Femur (tissue), 1 donor: Measurements from ENCODE around the gene PTX4.

ENCODE experiments used
- DNase-seq: peaks from one replicate; pipeline ENCODE4 v3.0.0-alpha.2; 2017

Gene PTX4

DNA sequence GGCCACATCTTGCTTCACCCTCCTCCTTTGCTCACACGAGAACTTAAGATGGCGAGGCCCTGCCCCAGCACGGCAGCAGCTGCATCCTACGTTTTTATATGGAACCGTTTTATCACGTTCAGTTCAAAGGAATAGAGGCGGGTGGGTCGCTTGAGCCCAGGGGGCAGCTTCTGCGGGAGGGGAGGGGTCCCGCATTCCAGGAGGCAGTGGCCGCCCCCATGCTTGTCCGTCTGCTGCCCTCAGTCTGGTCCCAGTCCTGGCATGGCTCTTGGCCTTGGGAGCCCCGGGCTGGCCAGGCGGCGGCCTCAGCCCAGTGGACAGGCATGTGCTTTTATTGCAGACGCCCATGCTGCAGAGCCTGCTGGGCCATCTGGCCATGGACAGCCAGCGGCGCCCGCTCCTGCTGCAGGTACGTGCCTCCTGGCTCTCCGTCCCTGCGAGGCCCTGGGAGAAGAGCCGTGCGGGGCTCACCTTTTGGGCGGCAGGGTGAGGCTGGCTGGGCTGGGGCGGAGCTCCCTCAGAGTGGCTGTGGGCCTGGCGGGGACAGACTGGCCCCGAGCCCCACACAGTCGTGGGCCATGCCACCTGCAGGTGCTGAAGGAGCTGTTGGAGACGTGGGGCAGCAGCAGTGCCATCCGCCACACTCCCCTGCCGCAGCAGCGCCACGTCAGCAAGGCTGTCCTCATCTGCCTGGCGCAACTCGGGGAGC is 11.2 kb upstream of the PTX4 start:
- DNase-seq = no peak

DNA sequence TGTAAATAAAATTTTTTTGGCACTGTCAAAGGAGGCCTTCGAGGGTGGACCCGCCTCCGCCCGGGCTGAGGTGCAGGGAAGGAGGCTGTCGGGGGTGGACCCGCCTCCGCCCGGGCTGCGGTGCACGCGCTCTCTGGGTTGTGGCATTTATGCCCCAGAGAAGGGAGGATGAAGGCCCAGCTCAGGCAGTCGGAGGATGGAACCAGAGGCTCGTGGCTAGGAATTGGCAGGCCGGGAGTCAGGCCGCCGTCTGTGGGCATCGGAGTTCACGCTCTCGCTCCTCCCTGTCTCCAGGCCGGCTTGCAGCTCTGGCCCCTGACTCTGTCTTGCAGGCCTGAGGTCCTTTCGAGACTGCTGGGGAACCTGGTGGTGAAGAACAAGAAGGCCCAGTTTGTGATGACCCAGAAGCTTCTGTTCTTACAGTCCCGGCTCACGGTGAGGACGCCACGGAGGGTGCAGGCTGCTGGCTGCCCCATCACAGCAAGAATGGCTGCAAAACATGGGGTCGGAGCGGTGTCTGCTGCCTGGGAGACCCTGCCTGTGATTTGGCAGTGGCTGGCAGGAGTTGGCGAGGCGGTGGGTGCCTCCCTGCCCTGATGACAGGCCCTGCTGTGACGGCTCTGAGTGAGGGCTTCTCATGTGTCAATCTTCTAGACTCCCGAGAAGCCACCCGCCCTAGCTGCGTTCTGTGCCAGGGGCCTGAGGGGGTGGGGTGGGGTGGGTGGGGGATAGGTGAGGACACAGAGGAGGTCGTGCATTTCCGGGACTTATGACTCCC is 10.3 kb upstream of the PTX4 start:
- no peak for DNase-seq

DNA sequence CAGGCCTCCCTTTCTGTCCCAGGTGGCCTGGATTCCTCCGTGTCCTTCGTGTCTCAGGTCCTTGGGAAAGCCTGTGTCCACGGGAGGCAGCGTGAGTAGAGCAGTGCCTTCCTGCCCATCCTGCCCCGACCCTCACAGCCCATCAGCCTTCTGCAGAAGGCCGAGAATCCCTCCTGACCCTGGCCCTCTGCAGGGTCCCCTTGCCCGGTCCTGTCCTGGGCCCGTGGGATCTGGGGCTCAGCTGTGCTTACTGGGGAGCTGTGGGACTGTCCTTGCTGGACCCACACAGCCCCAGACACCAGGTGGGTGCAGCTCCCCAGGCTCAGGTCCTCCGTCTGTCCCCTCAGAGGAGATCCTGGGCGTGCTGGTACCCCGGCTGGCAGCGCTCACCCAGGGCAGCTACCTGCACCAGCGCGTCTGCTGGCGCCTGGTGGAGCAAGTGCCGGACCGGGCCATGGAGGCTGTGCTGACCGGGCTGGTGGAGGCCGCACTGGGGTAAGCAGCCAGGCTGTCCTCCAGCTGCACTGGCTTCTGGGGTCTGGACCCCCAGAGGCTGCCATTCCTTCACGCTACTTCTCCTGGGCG is 8.4 kb upstream of the PTX4 start:
- peak; percentile 11 for DNase-seq

DNA sequence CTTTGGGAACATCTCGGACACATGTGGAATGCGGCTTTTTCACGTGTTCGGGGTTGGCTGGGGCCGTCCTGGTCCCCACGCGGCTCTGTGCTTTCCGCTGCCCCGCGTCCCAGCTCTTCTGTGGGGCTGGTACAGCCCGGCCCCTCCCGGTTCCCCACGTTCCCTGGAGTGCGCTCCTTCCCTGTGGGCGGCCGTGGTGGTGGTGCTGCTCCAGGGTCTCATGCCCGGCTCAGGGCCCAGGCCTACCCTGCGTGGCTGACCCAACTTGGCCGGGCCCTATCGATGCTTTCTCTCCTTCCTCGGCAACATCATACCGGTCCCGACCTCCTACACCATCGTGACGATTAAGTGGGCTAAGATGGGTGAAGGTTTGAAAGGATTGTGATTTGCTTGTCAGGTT is 7.7 kb upstream of the PTX4 start:
- no peak for DNase-seq

DNA sequence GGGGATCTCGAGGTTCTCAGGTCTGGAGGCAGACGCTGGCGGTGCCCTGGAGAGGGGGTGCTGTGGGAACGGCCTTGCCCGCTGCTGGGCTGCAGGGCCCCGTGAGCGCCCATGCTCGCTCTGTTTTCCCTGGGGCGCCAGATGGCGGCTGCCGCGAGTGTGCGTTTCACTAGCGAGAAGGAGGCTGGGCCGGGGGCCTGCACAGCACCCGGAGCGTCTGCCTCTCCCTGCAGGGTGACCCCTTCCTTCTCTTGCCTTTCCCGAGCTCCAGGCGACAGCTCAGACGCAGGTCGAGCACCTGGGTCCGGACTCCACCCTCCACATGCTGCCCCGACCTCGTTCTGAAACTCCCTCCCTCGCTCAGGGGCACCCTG is 7.1 kb upstream of the PTX4 start:
- no peak for DNase-seq

DNA sequence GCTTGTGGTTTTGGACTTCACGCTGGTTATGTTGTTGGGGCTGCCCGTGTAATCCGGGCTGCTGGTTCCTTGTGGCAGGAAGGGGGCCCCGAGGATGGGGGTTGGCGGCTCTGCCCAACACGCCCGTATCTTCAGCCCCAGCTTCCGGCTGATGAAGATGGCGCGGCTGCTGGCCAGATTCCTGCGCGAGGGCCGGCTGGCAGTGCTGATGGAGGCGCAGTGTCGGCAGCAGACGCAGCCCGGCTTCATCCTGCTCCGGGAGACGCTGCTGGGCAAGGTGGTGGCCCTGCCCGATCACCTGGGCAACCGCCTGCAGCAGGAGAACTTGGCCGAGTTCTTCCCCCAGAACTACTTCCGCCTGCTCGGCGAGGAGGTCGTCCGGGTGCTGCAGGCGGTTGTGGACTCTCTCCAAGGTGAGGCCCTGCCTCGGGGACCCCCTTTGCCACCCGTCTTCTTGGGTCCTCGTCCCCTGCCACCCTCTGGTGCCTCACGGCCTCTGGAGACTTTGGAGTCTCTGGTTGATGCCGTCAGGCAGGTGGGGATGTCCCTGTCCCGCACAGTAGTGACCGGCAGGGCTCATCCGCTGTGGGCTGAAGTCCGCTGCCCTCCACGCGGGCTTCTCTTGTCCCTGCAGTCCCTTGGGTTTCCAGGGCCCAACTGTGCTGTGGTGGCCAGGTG is 6.6 kb upstream of the PTX4 start:
- DNase-seq = no peak

DNA sequence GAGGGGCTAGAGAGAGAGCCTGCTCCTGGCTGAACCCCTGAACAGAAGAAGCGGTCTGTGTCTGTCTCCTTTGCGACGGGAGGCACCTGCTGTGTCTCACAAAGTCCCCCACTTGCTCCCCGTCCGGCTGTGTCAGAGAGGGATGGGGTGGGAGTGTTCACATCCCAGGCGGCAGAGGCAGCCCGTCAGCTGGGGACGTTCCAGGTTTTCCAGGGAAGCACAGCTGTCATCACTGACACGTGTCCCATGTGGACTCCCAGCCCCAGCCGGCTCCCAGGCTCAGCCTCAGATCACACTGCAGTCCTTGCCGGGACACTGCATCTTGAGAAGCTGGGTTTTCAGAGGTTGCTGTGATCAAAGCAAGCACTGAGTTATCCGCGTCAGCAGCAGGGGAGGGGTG is 6.0 kb upstream of the PTX4 start:
- DNase-seq = peak; percentile 74

DNA sequence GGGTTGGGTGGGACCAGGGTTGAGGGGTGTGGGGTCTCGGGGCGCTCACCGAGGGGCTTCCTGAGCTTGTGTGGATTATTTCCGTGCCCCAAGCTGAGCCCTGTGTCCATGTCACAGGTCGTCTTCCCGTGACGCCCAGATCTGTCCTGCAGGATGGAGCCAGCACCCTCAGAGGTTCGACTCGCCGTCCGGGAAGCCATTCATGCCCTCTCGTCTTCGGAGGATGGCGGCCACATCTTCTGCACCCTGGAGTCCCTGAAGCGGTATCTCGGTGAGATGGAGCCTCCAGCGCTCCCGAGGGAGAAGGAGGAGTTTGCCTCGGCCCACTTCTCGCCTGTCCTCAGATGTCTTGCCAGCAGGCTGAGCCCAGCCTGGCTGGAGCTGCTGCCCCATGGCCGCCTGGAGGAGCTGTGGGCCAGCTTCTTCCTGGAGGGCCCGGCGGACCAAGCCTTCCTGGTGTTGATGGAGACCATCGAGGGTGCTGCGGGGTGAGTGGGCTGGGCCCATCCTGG is 5.4 kb upstream of the PTX4 start:
- DNase-seq = peak; percentile 54

DNA sequence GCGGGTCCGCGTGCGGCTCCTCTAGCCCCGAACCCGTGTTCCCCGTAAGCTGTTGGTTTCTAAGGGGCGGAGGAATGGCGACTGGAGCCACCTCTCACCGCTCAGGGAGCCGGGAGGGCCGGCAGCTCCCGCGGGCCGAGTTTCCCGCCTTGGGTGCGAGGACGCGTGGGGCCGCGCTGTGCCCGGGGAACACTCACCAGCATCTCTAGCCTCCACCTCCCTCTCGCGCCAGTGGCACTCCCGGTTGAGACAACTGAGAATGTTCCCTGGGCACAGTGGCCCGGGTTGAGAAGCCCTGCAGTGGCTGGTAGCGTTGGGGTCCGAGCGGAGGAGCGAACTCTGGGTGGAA is 5.0 kb upstream of the PTX4 start:
- DNase-seq = no peak

DNA sequence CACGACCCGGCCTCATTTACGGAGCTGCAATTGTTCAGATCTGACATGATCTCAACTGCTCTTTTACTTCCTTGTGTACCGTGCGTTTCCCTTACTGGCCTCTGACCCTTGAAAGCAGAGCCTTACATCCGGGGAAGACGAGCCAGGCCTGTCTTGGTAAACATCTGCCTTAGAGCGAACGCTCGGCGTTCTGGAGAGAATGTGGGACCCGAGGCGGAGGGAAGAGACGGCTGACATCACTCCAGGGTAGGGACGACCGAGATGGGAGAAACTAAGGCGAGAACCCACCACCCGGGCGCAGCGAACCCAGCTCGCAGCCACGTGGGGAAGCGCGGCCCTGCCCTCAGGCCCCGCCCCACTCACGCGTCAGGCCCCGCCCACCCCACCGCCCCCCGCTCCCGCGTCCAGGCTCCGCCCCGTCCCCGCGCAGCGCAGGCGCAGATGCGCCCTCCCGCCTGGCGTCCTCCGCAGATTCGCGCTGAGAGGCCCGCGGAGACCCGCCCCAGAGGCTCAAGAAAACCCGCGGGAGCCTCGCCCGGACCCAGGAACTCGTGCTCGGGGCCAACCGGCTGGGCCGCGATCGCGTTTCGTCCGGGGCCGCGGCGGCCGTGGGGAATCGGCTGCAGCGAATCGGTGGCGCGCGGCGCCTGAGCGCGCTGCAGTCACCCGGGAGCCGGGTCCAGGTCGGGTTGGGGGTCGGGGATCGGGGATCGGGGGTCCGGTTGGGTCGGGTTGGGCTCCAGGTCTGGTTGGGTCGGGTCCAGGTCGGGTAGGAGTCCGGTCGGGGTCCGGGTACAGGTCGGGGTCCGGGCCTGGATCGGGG is 4.4 kb upstream of the PTX4 start, which contains the start of gene TELO2:
Gene TELO2 (plus strand): TSS at position 438 of the 823 bp plus-strand sequence. CDS start 922 bp downstream, outside the sequence.
- DNase-seq = peak; percentile 91

DNA sequence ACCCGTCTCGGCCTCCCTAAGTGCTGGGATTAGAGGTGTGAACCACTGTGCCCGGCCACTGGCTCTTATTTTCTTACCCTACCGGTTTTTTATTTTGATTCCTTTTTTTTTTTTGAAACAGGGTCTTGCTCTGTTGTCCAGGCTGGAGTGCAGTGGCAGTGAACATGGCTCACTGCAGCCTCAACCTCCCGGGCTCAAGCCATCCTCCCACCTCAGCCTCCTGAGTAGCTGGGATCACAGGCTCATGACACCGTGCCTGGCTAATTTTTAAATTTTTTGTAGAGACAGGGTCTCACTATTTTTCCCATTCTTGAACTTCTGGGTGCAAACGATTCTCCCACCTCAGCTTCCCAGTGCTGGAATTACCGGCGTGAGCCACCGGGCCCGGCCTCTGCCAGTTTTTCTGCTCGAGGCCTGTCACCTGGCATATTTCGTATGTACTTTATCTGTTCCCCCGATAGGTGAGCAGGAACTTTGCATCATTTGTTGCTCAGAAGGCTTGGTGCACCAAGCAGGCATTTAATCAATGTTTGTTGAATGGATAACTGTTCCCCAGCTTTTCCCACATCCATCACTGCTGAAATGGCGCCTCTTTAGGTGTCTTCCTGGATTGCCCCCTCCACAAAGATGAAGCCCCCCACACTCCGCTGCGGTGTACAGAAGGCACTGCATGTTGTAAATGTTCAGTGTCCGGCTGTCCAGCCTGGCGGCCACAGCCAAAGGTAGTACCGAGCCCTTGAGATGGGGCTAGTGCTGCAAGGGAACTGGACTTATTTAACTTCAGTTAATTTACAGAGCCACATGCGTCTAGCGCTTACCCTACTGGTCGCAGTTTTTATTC is 3.6 kb upstream of the PTX4 start:
- DNase-seq = no peak

DNA sequence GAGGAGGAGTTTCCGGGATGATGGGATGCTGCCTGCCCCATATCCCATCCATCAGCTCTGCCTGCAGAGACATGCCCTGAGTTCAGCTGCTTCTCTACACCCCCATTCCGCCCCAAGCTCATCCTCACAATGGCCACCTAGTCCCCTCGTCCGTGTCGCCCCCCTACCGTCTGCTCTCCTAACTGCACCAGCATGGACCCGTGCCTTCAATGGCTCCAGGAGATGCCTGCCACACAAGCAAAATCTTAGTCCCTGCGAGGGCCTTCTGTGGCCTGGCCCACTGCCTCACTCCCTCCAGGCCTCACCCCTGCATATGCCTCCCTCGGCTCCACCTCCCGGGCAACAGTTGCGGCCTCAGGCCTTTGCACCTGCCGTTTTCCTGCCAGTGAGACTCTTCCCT is 2.6 kb upstream of the PTX4 start:
- no peak for DNase-seq

DNA sequence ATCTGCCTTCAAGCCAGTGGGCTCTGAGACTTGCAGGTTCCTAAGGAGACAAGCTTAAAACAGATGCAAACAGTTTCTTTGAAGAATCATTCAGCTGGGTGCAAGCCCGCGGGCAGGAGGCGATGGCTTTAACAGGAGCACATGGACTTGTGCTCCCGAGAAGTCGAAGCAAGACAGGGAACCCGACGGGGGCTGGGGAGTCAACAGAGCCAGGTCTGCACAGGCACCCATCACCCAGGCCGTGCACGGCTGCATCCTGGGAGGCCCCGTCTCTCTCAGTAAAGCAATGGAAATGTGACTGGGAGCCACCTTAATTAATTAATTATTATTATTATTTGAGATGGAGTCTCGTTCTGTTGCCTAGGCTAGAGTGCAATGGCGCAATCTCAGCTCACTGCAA is 333 bp upstream of the PTX4 start:
- DNase-seq = no peak

DNA sequence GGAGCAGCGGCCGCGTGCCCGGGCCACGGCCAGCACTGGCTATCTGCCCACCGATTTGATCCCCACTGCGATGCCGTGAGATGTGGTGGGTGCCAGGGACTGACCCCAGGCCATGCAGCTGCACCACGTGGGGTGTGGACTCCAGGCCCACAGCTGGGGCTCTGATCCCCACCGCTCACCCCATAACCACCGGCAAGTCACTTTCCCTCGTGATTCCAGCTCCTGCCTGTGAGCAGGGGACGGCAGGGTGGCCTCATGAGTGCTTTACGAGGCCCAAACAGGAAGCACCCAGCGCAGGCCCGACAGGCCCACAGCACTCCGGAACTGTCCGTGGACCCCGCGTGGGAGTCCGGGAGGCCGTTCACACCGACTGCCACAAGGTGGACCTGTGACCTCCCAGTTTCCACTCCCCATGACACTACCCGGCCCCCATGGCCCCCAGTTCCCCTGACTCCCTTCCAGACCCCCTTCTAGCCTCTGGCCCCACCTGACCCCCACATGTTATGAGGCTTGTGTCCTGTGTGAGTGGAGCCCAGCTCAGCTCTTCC is 616 bp downstream of the PTX4 start:
- DNase-seq = no peak

DNA sequence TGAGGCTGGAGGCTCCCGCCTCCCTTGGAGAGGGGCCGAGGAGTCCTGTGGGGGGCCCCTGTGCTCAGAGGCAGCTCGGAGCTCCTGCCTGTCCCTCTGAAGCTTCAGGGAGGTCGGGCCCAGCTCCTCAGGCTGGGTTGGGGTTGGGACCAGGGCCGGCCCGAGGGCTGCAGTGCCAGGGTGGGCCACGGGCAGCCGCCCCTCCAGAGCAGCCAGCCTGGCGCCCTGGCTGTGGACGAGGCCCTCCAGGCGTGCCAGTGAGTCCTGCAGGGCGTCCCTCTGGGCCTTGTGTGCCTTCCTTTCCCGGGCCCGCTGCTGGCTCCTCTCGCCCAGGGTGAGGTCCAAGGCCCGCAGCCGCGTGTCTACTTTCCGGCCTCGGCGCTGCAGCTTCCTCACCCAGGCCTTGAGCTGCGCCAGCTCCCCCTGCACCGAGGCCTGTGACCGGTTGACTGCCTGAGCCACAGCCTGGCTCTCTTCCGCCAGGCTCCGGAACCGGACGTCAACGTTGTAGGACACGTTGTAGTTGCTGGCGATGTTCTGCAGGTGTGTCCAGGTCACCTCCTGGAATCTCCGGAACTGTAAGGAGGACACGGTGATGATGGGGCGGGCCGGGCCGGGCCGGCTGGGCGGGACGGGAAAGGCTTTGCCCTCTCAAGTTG is 1.2 kb downstream of the PTX4 start:
- no peak for DNase-seq

DNA sequence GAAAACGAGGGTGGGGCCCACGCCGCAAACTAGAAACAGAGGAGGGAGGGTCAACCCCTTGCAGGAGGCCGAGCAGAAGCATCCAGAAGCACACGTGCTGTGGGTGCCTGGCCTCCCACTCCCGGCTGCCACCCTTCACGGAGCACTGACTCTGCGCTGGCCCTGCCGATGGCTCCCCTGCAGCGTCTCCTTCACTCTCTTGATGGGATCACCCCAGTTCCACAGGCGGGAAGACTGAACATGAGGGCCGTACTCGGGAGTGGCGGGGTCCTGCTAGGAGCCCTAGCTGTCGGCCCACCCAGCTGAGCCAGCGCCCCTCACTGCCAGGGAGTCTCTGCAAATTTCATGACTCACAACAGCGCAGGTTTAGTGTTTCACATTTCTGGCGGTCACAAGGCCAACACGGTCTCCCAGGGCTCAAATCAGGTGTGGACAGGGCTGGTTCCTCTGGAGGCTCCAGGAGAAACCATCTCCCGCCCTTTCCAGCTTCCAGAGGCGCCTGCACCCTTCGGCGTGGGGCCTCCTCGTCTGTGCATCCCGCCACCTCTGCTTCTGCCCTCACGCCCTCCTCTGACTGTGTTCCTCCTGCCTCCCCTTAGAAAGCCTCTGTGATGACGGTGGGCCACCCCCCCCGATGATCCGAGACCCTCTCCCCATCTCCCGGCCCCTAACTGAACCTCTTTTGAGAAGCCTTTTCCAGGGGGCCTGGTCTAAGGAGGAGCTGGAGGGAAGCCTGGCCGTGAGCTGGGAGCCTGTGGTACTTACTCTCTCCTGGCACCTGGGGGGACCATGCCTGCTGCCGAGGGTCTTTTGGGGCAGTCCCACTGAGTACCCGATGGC is 2.0 kb downstream of the PTX4 start:
- DNase-seq = no peak

DNA sequence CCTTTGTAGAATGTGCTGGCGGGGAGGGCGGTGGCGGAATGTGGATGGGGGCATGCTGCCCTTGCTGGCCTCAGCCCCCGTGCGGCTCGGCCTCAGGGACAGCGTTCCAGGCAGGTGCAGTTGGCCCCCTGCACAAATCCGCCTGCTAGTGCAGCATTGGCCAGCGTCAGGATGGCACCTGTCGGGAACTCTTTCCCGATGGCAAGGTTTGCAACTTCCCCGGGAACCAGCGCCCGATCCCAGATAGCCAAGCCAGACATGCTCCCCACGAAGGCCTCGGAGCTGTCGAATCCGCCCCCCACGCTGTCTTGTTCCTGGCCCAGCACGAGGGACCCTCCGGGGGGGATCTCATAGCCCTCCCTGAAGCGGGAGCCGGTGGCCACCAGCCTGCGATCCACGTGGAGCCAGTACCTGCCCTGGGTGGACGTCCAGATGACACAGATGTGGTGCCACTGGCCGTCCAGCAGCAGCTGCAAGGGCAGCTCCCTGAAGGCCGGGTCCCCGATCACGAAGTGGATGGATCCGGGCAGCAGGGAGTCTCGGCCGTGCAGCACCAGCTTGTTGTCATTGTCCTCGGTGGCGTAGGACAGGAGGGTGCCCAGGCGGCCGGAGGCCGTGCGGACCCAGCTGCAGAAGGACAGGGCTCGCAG is 2.8 kb downstream of the PTX4 start:
- no peak for DNase-seq

DNA sequence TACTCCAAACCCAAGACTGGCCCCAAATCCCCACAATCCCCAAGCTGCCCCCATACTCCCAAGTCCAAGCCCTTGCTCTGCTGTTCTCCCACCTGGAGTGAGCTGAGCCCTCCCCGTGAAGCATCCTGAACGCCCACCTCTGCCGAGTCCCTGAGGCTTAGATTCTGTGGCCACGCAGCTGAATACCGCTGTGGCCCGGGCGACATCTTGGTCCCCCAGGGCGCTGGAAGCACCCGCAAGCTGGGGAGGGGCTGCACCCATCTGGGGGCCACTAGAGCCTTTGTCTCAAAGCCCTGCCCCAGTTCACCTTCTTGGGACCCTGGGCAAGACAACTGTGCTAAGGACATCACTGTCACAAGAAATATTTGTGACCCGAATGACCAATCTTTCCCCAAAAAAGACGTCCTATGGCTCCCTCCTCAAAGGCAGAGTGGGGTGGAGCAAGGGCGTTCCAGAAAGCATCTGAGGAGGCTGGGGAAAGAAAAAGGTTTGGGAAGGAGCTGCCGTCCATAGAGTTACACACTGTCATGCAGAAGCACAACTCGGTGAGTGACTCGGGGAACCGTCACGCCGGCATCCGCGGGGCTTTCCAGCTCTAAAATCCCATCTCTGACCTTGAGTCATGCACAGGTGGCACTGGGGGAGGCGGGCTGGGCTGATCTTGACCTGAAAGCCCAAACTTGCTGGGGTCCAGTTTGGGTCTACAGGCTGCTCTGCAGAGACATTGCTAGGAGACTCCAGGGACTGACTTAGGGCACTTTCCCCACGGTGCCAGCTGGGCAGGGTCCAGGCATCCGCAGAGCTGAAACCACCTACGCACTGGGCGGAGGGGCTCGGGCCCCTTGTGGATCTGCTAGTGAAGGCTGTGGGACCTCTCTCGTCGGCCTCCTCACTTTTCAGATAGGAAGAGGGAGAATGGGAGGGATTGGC is 6.6 kb downstream of the PTX4 start:
- no peak for DNase-seq
